ENCODE results near the gene TTC34. TPM values are rescaled to one million over a fixed set of nuclear protein-coding genes. Genes with fewer than 3 reads are reported as not detected.
A peak's percentile ranks its signal among the peaks of the same experiment; 100 is the strongest.

Gene TTC34
- total RNA-seq, 1 experiment from 2014 or later, result 1.3 TPM

- no TSS peak for BruUV-seq (replicated peaks)
- RAD21 ChIA-PET (ENCODE audit: low non-redundant PET in 1 of 2, low total read pairs in 2 of 2, uncharacterized antibody in 2 of 2, unreplicated experiment in 2 of 2), result no interaction called here
- peaks cover 13% of the 10 kb centered on the region; the same call in 1 of the 2 replicates for H3K79me2 ChIP-seq (ENCODE audit: insufficient read depth, low read length)
- intact Hi-C loops (cut with micrococcal nuclease), result no loop called here
- TF ChIP-seq EGR1 (IDR thresholded peaks at IDR 0.05; ENCODE audit: low read depth) (no peak), POLR2AphosphoS5 (IDR thresholded peaks at IDR 0.05; ENCODE audit: low read depth, low read length) (0 out of 2 replicates have a peak, but pooled peaks have one; percentile 11)
- no peak overlapping the region for H3K4me3 ChIP-seq (replicated peaks in 1 of 2; ENCODE audit: low read depth in 1 of 2, low read length in 2 of 2)
- H3K4me1 ChIP-seq (ENCODE audit: control insufficient read depth in 1 of 2, insufficient read depth in 2 of 2, low read length in 2 of 2), result peaks cover 6 to 28% of the 10 kb centered on the region in 2 experiments; a peak in 3 of 4 replicates
- H4K20me1 ChIP-seq (ENCODE audit: insufficient read depth), result no peaks in the 10 kb centered on the region
- no peak for ATAC-seq
- DNase-seq (ENCODE audit: low read depth, low spot score), result no peak
- CTCF ChIA-PET, result no interaction called here
- H2AFZ ChIP-seq (ENCODE audit: low read depth, low read length, poor library complexity, severe bottlenecking), result no peak overlapping the region
- H3K27me3 ChIP-seq (ENCODE audit: insufficient read depth, low read length), result no peaks in the 10 kb centered on the region
- no peaks in the 10 kb centered on the region for H3K36me3 ChIP-seq (ENCODE audit: control insufficient read depth in 1 of 2, insufficient read depth in 2 of 2, low read length in 2 of 2)
- no peaks in the 10 kb centered on the region for H3K9me2 ChIP-seq (ENCODE audit: insufficient read depth)
- H3K9ac ChIP-seq (ENCODE audit: low read length), result no peak overlapping the region
- no peak overlapping the region for H3K27ac ChIP-seq (ENCODE audit: low read depth, low read length)
- POLR2A ChIA-PET, result no interaction called here
- H3K9me3 ChIP-seq (ENCODE audit: control insufficient read depth in 1 of 2, insufficient read depth in 1 of 2, low read depth in 1 of 2, low read length in 2 of 2), result peaks cover 0 to 6% of the 10 kb centered on the region in 2 experiments; a peak in 2 of 4 replicates
- no peak overlapping the region for H3K4me2 ChIP-seq (ENCODE audit: low read length)
Observed at GRCh38 chr1:2639203-2639602, 162.3 kb downstream of the TTC34 start.

GRCh38 chr1:2638466-2639115 is 162.9 kb downstream of the TTC34 start:
- Histone ChIP-seq H3K9me2 (ENCODE audit: insufficient read depth) (no peaks in the 10 kb centered on the region), H3K9ac (ENCODE audit: low read length) (no peak overlapping the region), H4K20me1 (ENCODE audit: insufficient read depth) (no peaks in the 10 kb centered on the region), H3K27me3 (ENCODE audit: insufficient read depth, low read length) (no peaks in the 10 kb centered on the region), H3K4me2 (ENCODE audit: low read length) (no peak overlapping the region), H3K9me3 (ENCODE audit: control insufficient read depth in 1 of 2, insufficient read depth in 1 of 2, low read depth in 1 of 2, low read length in 2 of 2) (peaks cover 0 to 6% of the 10 kb centered on the region in 2 experiments; a peak in 2 of 4 replicates), H3K27ac (ENCODE audit: low read depth, low read length) (no peak overlapping the region), H2AFZ (ENCODE audit: low read depth, low read length, poor library complexity, severe bottlenecking) (no peak overlapping the region), H3K4me3 (replicated peaks in 1 of 2; ENCODE audit: low read depth in 1 of 2, low read length in 2 of 2) (no peak overlapping the region), H3K4me1 (ENCODE audit: control insufficient read depth in 1 of 2, insufficient read depth in 2 of 2, low read length in 2 of 2) (peaks cover 6 to 26% of the 10 kb centered on the region in 2 experiments; a peak in 3 of 4 replicates), H3K79me2 (ENCODE audit: insufficient read depth, low read length) (peaks cover 13% of the 10 kb centered on the region; the same call in 1 of the 2 replicates), H3K36me3 (ENCODE audit: control insufficient read depth in 1 of 2, insufficient read depth in 2 of 2, low read length in 2 of 2) (no peaks in the 10 kb centered on the region)
- DNase-seq (ENCODE audit: low read depth, low spot score), result no peak
- TF ChIP-seq POLR2AphosphoS5 (IDR thresholded peaks at IDR 0.05; ENCODE audit: low read depth, low read length), result peak; percentile 24
- TF ChIP-seq CTCF (IDR thresholded peaks at IDR 0.05 in 2 of 3, conservative IDR thresholded peaks at IDR 0.05 in 1 of 3; ENCODE audit: borderline replicate concordance in 1 of 3, insufficient read depth in 1 of 3, low read depth in 2 of 3, low read length in 2 of 3), result no peak
- ChIA-PET RAD21 (ENCODE audit: low non-redundant PET in 1 of 2, low total read pairs in 2 of 2, uncharacterized antibody in 2 of 2, unreplicated experiment in 2 of 2) (no interaction called here), POLR2A (no interaction called here), CTCF (no interaction called here)
- no TSS peak for BruUV-seq (replicated peaks)
- ATAC-seq, result no peak
- intact Hi-C loops (cut with micrococcal nuclease), result no loop called here
